GM10266 (cell line): ENCODE data around the gene TMIGD1.
"Not testable (repeated sequence)": the region's sequence is repeated elsewhere in the genome, so short reads cannot be mapped to it uniquely, and the experiment has no call there.

Experiments
- DNase-seq: peaks from one replicate; pipeline ENCODE4 v3.0.0; 2012; ENCODE audit errors: extremely low spot score
- TF ChIP-seq, protein P1 (sequence below): IDR thresholded peaks from 2 replicates; pipeline ENCODE4 v1.5.1; 2012; ENCODE audit warnings: mild to moderate bottlenecking, low read depth; ENCODE audit not compliant: control insufficient read depth, insufficient read depth; ENCODE audit errors: missing control alignments

Gene TMIGD1

GRCh38 chr17:30347488-30347887, 13.6 kb upstream of the TMIGD1 start:
- DNase-seq: no peak

GRCh38 chr17:30346221-30346795, 12.5 kb upstream of the TMIGD1 start:
- TF ChIP-seq, protein P1, sequence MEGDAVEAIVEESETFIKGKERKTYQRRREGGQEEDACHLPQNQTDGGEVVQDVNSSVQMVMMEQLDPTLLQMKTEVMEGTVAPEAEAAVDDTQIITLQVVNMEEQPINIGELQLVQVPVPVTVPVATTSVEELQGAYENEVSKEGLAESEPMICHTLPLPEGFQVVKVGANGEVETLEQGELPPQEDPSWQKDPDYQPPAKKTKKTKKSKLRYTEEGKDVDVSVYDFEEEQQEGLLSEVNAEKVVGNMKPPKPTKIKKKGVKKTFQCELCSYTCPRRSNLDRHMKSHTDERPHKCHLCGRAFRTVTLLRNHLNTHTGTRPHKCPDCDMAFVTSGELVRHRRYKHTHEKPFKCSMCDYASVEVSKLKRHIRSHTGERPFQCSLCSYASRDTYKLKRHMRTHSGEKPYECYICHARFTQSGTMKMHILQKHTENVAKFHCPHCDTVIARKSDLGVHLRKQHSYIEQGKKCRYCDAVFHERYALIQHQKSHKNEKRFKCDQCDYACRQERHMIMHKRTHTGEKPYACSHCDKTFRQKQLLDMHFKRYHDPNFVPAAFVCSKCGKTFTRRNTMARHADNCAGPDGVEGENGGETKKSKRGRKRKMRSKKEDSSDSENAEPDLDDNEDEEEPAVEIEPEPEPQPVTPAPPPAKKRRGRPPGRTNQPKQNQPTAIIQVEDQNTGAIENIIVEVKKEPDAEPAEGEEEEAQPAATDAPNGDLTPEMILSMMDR: no peak
- no peak for DNase-seq

More at GRCh38 chr17:30347488-30347887, 13.6 kb upstream of the TMIGD1 start:
- TF ChIP-seq, protein P1: no peak

DNA sequence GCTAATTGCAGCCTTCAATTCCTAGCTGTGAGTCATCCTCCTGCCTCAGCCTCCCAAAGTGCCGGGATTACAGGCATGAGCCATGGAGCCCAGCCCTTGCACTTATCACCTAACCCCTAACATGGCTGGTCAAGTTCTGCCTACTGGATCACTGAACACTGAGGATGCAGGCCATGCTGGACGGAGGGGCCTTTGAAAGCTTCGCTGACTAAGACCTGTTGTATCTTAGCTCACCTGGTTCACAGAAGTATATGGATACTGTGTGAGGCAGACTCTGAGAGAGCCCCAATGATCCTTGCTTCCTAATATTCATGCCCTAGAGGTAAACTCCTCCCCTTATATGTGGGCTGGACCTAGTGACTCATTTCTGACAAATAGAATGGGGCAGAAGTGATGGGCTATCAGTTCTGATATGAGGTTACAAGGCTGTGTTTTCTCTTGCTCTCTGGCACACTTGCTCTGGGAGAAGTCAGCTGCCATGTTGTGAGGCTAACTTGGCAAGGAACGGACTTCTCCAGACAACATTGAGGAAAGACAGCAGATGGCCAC, 11.7 kb upstream of the TMIGD1 start:
- TF ChIP-seq, protein P1: no peak
- no peak for DNase-seq

- TF ChIP-seq, protein P1: no peak
- DNase-seq: no peak
These were observed 11.2 kb upstream of the TMIGD1 start for GRCh38 chr17:30345089-30345433.

GRCh38 chr17:30344283-30345088, 10.6 kb upstream of the TMIGD1 start:
- TF ChIP-seq, protein P1: no peak
- no peak for DNase-seq

- no peak for DNase-seq
- TF ChIP-seq, protein P1: no peak
These were observed 9.9 kb upstream of the TMIGD1 start for GRCh38 chr17:30343796-30344195.

- DNase-seq: not testable (repeated sequence)
These were observed 9.4 kb upstream of the TMIGD1 start for GRCh38 chr17:30343244-30343643.
